ENCODE data around the gene UFSP2.

The UFSP2 gene

GRCh38 chr4:185408432-185408831 lies 17.3 kb downstream of the UFSP2 start:
- H4K20me1 ChIP-seq (ENCODE audit: control insufficient read depth, insufficient read depth, low read depth, low read length): no peaks in the 10 kb centered on the region
- H3K4me1 ChIP-seq (ENCODE audit: control insufficient read depth, low read length): peaks cover 10% of the 10 kb centered on the region
- peaks cover 34% of the 10 kb centered on the region for H3K36me3 ChIP-seq (ENCODE audit: control insufficient read depth, low read length)

GRCh38 chr4:185405296-185405999 lies 20.3 kb downstream of the UFSP2 start:
- no peak for TF ChIP-seq EZH2phosphoT487 (IDR thresholded peaks at IDR 0.05; ENCODE audit: borderline replicate concordance, low read length)
- no peak for TF ChIP-seq CTCF (IDR thresholded peaks at IDR 0.05; ENCODE audit: low read depth, low read length, poor library complexity, severe bottlenecking)
- H3F3A ChIP-seq (ENCODE audit: control insufficient read depth, insufficient read depth): no peaks in the 10 kb centered on the region

More at GRCh38 chr4:185408432-185408831, 17.3 kb downstream of the UFSP2 start:
- Histone ChIP-seq H3K4me2 (ENCODE audit: low read length) (no peak overlapping the region), H3K27me3 (ENCODE audit: control insufficient read depth, low read length) (no peaks in the 10 kb centered on the region), H3K9me2 (replicated peaks; ENCODE audit: control insufficient read depth, low read length) (no peaks in the 10 kb centered on the region), H3F3A (ENCODE audit: control insufficient read depth, insufficient read depth) (no peaks in the 10 kb centered on the region), H3K27ac (ENCODE audit: low read depth, low read length) (no peak overlapping the region), H3K4me3 (ENCODE audit: low read length) (no peak overlapping the region), H3K79me2 (ENCODE audit: control insufficient read depth, low read length) (no peaks in the 10 kb centered on the region), H3K9me3 (ENCODE audit: control insufficient read depth, insufficient read depth, low read length) (no peaks in the 10 kb centered on the region)
- TF ChIP-seq CTCF (IDR thresholded peaks at IDR 0.05; ENCODE audit: low read depth, low read length, poor library complexity, severe bottlenecking) (no peak), EZH2phosphoT487 (IDR thresholded peaks at IDR 0.05; ENCODE audit: borderline replicate concordance, low read length) (no peak)

GRCh38 chr4:185404031-185404430 lies 21.7 kb downstream of the UFSP2 start:
- TF ChIP-seq EZH2phosphoT487 (IDR thresholded peaks at IDR 0.05; ENCODE audit: borderline replicate concordance, low read length): no peak
- no peak for TF ChIP-seq CTCF (IDR thresholded peaks at IDR 0.05; ENCODE audit: low read depth, low read length, poor library complexity, severe bottlenecking)
- H3K79me2 ChIP-seq (ENCODE audit: control insufficient read depth, low read length): no peaks in the 10 kb centered on the region
- H3K27ac ChIP-seq (ENCODE audit: low read depth, low read length): no peak overlapping the region
- H4K20me1 ChIP-seq (ENCODE audit: control insufficient read depth, insufficient read depth, low read depth, low read length): no peaks in the 10 kb centered on the region
- H3K4me2 ChIP-seq (ENCODE audit: low read length): no peak overlapping the region
- no peaks in the 10 kb centered on the region for H3K9me3 ChIP-seq (ENCODE audit: control insufficient read depth, insufficient read depth, low read length)
- peaks cover 56% of the 10 kb centered on the region for H3K36me3 ChIP-seq (ENCODE audit: control insufficient read depth, low read length)
- no peaks in the 10 kb centered on the region for H3F3A ChIP-seq (ENCODE audit: control insufficient read depth, insufficient read depth)
- no peak overlapping the region for H3K4me3 ChIP-seq (ENCODE audit: low read length)
- H3K9me2 ChIP-seq (replicated peaks; ENCODE audit: control insufficient read depth, low read length): no peaks in the 10 kb centered on the region
- H3K4me1 ChIP-seq (ENCODE audit: control insufficient read depth, low read length): peaks cover 11% of the 10 kb centered on the region
- H3K27me3 ChIP-seq (ENCODE audit: control insufficient read depth, low read length): no peaks in the 10 kb centered on the region

More at GRCh38 chr4:185405296-185405999, 20.3 kb downstream of the UFSP2 start:
- Histone ChIP-seq H3K9me3 (ENCODE audit: control insufficient read depth, insufficient read depth, low read length) (no peaks in the 10 kb centered on the region), H3K27me3 (ENCODE audit: control insufficient read depth, low read length) (no peaks in the 10 kb centered on the region), H3K4me3 (ENCODE audit: low read length) (no peak overlapping the region), H3K4me2 (ENCODE audit: low read length) (no peak overlapping the region), H3K4me1 (ENCODE audit: control insufficient read depth, low read length) (peaks cover 10% of the 10 kb centered on the region), H3K36me3 (ENCODE audit: control insufficient read depth, low read length) (peaks cover 44% of the 10 kb centered on the region), H3K9me2 (replicated peaks; ENCODE audit: control insufficient read depth, low read length) (no peaks in the 10 kb centered on the region), H3K79me2 (ENCODE audit: control insufficient read depth, low read length) (no peaks in the 10 kb centered on the region), H3K27ac (ENCODE audit: low read depth, low read length) (no peak overlapping the region), H4K20me1 (ENCODE audit: control insufficient read depth, insufficient read depth, low read depth, low read length) (no peaks in the 10 kb centered on the region)
